Hematopoietic multipotent progenitor cell treated with erythropoietin and hydrocortisone succinate and interleukin-3 and kit ligand, for 15 days (in vitro differentiated cells): ENCODE data around the gene FAM24B.

Experiments
- DNase-seq: peaks from one replicate; pipeline ENCODE4 v3.0.0-alpha.2; 2015; ENCODE audit warnings: low spot score

FAM24B gene

GRCh38 chr10:122827302-122827701 is 52.1 kb downstream of the FAM24B start:
- no peak for DNase-seq

DNA sequence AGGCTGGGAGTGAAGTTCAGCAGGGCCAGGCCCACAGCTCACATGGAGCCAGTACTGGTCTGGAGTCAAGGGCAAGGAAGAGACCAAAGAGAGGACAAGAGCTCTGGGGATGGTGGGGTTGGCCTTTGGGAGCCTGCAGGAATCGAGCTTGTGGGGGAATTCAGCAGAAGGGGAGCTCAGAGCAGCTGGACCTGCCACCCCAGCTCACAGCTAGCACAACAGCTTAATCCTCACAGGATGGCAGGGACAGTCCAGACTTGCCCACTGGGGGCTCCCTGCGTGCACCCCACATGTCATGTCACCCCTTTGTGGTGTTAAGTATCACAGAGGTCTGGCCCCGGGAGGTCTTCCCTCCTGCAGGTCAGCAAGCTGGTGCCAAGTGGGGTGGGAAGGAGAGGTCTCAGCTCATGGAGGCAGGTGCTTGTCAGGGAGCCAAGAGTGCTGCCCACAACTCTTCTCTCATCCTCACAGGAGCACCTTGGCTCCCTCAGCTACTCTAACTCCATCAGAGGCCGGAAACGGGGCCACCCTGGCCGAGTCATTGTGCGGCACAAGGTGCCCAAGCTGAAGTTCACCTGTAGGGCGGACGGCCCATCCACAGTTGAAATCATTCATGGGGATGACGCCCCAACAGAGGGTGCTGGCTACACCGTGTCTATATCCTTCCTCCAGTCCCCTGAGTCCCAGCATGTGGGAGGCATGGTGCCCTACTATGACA is 56.2 kb downstream of the FAM24B start:
- no peak for DNase-seq

DNA sequence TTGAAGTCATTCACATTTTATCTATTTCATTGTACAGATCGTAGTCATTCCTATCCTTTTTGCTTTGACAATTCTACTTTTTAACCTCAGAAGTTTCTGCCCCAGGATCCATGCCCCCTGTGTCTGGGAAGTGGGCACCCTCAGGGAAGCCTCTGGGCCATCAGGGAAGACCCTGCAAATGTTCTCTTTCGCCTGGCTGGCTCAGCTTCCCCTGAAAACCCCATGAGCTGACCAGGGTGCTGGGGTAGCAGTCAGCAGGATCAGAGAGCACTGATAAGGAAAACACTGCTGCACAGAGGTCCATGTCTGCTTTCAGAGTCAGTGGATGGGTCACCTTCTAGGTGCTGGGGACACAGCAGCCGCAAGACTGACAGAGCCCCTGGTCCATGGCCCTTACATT is 57.6 kb downstream of the FAM24B start:
- DNase-seq = no peak

- no peak for DNase-seq
Measured at GRCh38 chr10:122815458-122815857, 63.9 kb downstream of the FAM24B start.

DNA sequence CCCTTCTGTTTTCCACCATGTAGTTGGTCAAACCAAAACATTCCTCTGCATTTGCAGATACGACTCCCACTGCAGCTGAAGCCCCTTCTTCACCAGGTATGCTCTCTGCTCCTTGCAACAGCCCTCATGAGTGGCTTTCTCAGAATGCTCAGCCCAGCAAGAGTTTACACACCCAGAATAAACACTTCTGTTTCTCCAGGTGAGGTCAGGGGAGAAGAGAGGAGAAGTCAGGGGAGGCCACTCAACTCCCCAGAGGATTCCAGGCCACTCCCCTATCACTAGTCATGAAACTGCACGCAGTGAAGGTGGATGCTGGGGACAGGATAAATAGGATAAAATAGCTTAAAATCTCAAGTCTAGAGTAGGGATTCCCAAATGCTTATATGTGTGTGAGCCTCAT is 64.9 kb downstream of the FAM24B start:
- DNase-seq = no peak

DNA sequence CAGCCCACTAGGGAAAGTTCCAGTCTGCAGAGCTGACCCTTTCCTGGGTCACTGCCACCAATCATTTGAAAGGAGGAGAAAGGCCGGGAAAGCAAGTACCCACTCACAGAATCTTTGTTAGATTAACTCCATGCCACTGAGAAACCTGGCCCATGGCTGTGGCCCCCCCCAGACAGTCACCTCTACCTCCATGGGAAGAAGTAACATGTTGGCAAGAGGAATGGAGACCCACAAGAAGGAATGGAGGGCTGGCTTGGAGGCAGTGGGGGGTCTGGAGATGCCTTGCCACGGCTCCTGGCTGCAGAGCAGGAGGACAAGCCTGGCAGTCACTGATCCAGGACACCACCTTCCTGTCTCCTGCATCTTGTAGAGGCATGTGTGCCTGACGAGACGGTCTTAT is 66.6 kb downstream of the FAM24B start:
- no peak for DNase-seq

DNA sequence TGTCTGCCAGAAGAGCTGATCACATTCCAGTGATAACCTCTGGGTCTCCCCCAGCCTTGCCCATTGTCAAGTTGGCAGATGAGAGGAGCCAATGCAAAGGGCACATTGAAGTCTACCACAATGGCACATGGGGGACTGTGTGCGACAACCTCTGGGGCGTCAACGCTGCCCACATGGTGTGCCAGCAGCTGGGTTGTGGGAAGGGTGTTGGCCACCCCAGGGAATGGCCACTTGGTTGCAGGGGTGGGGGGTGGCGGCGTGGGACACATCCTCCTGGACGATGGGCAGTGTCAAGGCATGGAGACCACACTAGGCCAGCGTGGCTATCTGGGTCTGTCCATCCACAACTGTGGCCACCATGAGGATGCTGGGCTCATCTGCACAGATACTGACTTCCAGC is 77.1 kb downstream of the FAM24B start:
- DNase-seq = no peak
